SW 1271 (cell line): ENCODE measurements around the gene ARHGDIB.

ENCODE experiments used
- DNase-seq, 2 experiments: peaks; one replicate each; lab custom pipeline; 2025; lab: John Stamatoyannopoulos, UW

ARHGDIB gene

DNA sequence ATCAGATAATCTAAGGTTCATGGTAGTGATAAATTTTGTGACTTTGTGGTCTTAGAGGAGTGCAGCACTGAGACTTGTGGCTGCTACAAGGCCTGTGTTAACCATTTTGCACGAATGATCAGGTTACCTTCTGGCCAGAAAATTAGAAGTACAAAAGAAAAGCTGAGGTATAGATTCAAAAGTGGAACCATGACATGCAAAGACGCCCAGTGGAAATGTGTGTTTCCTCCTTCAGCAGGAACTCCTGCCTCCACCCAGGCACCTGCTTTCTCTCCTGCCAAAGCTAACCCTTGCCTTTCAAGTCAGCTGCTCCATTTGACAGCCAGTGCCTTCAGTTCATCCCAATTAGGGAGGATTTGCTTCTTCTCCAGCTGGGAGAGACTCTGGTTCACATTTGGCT is 21.6 kb upstream of the ARHGDIB start:
- DNase-seq, result no peak

DNA sequence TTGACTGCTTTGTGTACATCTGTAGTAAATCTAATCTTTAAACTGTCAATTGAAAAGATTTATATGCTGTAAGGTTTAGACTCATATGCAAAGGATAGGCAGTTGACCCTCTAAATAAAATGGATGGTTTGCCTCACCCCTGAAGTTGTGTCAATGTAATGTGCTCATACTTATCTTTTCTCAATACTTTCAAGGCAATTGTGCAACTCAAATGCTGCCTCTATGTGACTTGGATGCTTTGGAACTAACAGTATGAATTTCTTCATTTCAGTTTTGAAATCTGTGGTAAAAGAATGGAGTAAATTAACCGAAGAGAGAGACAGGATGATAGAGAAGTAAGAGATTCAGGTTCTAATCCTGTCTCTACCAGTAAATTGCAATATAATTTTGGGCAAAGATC is 21.2 kb upstream of the ARHGDIB start:
- DNase-seq, result no peak

DNA sequence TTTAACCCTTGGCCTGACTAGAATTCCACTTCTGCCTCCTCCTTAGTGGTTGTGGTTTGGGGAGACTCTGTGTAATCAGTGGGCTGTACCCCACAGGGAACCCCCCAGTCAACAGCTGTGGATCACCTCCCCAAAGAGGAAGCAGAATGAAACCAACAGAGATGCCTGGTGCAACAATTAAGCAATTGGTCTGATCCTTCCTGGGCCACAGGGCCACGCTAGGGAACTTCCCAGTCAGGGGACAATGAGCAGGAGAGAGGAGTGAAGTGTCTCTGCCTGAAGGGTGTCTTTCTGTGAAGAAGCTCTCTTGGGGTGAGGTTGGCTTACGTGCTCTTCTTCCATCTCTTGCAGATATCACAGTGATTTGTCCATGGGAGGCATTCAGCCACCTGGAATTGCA is 19.6 kb upstream of the ARHGDIB start:
- no peak for DNase-seq

DNA sequence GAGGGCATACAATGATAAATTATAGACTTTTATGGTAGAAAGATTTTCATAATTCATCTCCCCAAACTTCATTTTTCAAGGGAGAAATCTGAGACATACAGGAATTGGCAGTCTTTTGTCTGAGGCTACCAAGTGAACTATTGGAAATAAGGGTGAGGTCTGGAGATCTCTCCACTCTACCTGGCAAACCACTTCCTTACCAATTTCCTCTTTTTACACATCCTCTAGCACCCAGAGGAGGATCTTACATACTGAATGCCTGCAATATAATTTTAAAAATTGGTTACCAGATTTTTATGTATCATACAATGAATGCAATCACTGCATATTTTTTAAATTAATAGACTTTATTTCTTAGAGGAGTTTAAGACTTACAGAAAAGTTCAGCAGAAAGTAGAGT is 18.1 kb upstream of the ARHGDIB start:
- no peak for DNase-seq

DNA sequence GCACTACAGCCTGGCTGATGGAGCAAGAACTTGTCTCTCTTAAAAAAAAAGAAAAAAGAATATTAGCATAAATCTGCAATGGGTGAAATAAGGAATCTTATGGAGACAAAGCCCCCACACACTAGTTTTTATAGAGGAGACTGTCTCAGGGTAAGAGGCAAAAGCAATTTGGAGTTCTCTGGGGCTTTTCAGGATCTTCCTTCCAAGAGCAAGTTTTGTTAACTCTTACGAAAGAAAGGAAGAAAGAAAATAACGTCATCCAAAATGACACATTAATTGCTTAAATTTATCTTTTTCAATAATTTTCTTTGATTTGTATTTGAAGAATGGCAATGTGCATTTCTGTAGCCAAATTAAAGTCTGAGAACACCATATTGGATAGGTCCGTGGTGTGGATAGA is 15.3 kb upstream of the ARHGDIB start:
- no peak for DNase-seq

DNA sequence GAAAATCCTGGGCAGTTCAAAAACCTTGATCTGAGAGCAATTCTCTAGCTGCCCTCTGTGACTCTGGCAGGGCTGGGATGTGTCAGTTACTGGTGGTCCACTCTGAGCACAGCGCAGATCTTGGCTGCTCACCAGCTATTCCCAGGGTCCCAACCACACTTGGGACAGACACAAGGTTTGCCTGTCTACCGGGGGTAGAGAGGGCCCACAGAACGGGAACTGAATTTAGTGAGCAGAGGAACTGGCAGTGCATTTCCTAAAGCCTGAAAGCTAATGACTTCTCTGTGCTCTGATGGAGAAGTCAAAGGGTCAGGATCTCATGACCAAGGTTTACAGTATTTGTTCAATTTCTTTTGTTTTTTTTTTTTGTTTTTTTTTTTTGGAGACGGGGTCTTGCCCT is 14.1 kb upstream of the ARHGDIB start:
- DNase-seq, result no peak

DNA sequence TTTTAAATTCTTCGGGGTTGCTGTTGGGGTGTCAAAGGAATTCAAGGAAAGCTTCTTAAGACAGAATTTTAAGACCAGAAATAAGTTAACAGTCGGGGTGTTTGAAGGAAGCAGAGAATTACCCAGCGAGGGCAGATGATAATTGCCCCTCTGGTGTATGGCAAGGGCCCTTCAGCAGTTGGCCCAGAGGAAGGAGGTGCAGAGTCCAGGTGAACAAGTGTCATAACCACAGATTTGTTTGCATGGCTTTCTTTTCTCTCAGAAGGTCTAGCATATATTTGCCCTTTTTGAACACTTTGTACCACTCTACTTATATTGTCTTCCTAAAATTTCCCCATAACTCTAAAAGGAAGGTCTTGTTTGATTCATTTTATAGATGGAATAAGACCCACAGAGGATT is 13.2 kb upstream of the ARHGDIB start:
- DNase-seq, result no peak

DNA sequence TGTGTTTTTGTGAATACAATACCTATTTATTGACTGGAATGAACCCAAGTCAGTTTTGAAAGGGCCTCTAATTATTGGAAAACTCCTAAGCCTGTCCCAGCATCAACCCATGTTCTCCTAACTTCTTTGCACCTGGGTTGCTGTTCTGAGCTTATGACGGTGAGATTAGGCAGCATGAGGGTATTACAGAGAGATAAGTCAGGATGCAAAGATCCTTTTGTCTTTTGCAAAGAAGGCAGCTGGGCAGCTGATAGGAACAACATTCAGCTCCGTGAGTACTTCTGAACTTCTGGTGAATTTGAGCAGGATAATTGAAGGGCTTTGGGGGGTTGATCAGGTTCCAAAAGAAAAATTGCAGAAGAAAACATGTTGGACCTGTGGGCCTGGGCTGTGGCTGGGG is 11.4 kb upstream of the ARHGDIB start, which contains the start of gene PDE6H:
Gene PDE6H, plus strand, starts transcription at position 227 of the 400 bp plus-strand sequence. CDS start 4,971 bp downstream, outside the sequence.
- DNase-seq, result no peak

DNA sequence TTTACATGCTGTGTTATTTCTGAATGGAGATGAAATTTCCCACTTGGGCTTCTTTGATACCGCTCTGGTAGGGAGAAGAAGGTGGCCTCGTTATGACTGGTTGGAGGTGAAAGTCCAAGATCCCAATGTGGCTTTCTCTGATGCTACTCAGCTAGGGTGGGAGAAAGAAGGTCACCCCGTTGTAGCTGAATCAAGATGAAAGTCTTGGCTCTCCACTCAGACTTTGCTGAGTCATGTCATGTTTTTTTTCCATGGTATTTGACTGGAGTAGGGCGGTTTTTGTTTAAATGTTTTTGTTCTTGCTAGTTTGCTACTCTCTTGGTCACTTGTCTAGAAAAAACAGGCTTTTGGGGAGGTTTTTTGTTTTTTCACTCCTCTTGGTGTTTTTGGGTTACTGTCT is 9.1 kb upstream of the ARHGDIB start:
- DNase-seq, result no peak

DNA sequence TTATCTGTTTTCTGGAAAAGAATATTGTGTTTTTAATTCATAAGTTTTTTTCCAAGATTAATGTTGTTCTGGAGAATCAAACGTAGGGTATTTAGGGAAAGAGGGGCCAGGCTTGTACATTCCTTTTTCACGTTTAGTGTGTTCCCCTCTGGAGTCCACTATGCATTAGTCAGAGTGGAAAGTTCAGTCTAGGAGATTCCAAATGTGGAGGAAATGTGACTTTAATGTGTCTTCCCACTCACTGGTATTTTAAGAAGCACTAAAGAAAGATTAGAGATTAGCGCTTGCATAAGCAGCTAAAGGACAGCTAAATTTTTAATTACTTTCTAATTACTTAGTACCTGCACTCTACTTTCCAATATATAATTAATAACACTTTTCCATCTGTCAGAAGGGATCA is 7.1 kb upstream of the ARHGDIB start:
- no peak for DNase-seq

DNA sequence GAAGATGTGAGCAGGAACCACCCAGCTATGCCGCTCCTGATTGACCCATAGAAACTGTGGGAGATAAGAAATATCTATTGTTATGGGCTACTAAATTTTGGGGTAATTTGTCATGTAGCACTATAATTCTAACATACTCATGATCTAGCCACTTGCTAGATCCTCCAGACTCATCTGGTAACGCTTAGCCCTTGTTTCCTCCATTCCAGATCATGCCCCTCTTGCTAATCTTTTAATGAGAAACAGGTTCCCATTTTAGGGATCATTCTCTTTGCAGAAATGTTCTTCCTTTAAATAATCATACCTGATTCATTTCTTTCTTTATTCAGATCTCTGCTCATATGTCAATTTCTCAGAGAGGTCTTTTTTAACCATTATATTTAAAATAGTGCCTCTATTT is 3.8 kb upstream of the ARHGDIB start:
- no peak for DNase-seq

DNA sequence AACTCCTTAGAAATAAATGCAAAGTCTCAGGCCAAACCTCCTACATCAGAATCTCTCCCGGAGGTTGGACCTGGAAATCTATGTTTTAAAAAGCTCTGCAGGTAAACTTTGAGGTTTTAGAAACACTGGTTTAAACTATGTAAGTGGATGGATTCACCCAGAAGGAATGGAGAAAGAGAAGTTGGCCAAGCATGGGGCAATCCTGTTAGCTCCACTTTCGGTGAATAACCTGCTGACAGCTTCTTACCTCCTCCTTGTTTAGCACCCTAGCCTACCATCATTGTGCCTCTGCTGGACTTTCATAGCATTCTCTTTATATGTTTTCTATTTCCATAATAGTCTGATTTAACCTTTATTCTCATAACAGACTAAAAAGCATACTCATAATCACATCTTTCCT is 3.0 kb upstream of the ARHGDIB start:
- no peak for DNase-seq

DNA sequence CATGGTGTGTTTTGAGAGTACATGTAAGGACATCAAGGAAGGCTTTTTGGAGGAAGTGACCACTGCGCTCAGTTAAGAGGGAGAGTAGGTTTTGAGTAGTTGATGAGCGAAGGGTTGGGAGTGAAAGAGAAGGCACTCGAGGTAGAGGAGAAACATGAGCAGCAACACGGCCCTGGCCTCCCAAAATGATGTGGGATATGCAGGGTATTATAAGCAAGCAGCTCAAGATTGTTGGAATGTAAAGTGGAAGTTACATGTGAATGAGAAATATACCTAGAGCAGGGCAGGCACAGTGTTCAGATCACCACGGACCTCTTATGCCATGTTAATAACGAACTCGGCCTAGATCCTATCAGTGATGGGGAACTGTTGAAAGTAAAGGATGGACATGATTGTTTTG is 2.1 kb upstream of the ARHGDIB start:
- DNase-seq, result no peak

DNA sequence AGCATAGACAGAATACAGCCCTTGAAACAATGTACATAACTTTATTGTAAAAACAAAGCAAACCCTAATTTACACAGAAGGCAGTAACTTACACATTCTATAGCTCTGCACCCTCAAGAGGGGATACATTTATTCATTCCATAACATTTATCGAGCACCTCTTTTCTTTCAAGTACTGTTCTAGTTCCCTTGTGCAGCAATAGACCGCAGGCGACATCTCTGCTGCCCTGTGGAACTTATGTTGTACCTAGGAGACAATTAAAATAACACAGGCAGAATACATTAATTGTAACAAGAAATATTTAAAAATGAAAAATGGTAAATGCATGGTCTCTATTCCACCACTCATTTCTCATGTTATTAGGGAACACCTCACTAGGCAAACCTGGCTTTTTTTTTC is 1.4 kb upstream of the ARHGDIB start:
- DNase-seq, result no peak

DNA sequence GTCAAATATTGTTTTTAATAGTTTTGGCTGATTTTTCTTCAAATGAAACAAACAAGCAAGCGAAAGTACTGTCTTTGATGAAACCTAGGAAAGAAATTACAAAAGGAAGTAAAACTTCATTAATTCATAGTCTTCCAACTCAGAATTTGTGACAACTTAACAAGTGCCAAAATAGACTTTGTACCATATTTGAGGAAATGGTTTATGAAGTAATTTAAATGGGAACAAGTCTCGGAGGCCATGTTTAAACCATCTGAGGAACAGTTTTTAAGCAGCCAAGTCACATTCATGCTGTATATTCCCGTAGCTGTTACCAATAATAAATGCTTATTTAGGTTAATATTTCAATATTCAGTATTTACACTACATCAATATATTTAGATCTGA is 745 bp upstream of the ARHGDIB start:
- no peak for DNase-seq

DNA sequence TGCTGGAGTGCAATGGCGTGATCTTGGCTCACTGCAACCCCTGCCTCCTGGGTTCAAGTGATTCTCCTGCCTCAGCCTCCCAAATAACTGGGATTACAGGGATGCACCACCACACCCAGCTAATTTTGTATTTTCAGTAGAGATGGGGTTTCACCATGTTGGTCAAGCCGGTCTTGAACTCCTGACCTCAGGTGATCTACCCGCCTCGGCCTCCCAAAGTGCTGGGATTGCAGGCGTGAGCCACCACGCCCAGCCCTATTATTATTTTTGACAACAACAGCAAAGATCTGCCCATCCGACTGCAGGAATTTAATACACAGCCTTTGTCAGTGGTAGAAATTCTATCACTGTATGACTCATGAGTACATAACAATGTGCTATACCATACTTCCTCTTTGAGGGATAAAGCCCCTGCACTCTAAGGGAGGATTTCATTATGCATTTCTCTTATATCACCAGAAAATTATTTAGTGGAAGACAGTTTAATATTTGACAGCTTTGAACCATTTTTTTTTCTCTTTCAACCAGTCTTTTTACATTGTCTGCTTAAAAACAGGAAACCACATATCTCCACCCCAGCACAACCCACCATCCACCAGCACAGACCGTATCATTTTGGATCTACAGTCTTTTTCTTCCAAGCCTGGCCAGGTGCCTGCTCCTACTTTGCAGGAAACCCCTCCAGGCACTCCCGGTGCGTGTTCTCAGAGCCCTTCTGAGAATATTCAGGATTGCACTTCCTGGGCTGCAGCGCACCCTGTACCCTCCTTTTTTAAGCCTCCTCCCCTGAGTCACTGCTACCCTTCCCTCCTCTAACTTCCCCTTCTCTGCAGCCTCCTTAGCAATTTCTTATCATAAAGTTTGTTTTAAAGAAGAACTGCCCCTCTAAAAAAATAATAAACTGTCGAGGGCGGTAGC is 594 bp downstream of the ARHGDIB start:
- DNase-seq, result peak in 1 of 2 experiments; percentile 22

DNA sequence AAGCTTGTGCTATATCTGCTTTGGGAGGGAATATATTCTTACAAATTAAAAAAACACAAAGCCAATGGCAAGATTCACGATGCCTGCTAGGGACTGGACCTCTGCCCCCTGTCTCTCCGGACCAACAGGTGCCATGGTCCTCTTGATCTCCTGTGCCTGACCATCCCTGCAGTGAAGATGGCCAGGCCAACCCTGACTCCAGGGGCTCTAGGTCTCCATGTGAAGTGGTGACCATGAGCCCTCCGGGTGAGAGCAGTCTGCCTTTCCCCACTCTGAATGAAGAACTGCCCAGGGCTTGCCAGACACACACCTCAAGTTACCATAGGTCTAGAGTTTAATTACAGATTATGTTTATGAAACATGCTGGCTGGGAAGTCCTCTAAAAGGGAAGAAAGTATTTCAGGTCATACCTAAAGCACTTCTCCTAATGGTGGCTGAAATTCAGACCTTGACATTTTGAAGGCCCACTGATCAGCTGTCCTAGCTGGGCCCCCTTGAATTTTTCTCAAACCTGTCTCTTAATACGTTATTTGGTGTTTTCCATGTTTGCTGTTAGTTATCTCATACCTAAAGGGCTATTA is 1.4 kb downstream of the ARHGDIB start:
- DNase-seq, result no peak

DNA sequence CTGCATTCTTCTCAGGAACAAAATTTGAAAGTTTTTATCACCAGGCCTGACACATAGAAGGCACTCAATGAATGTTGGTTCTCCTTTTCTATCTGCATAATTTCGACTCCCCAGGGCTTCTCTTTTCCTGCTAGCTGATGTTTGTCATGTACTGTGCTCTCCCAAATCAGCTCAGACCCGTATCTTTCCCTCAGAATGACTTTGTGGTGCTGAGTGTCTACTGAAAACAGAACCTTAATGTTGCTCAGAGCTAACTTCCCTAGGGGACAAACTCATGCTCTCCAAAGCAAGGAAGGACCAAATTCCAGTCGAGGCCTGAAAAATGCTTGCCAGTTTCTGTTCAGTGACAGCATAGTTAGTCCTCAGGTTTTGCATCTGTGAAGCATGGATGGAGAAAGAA is 1.9 kb downstream of the ARHGDIB start:
- DNase-seq, result no peak

DNA sequence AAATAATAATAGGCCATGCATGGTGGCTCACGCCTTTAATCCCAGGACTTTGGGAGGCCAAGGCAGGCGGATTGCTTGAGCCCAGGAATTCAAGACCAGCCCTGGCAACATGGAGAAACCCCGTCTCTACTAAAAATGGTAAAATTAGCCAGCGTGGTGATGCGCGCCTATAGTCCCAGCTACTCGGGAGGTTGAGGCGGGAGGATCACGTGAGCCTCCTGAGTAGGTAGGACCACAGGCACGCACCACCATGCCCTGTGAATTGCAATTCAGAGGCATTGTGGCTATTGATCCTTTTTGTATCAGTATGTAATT is 2.3 kb downstream of the ARHGDIB start:
- no peak for DNase-seq

DNA sequence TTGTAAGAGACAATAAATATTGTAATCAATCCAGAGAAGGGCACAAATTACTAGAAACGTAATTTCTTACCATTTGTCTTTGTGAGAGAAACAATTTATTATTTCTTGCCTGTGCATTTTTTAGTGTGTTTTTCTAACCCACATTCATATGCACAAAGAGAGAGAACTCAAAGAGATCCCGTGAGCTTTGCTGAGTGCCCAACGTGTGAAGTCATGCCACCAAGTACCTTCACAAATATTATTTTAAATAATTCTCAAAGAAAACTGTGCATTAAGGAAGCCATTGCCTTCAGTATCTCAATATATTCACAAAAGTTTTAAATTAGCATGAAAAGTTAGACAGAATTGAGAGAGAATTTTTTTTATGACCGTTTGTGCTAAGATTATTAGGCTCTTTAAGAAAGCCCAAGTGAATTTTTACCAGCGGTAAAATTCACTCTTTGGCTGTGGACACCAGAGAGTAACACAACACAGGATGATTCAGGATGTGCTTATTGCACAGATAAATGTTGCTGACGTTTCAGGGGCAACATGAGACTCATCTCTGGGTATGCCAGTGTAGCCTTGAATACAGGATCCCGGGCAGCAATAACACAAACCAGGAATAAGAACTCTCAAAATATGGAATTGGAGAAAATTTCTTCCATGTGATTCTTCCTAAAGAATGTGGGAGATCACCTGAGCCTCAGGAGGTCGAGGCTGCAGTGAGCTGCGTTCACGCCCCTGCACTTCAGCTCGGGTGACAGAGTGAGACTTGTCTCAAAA is 2.9 kb downstream of the ARHGDIB start:
- no peak for DNase-seq

DNA sequence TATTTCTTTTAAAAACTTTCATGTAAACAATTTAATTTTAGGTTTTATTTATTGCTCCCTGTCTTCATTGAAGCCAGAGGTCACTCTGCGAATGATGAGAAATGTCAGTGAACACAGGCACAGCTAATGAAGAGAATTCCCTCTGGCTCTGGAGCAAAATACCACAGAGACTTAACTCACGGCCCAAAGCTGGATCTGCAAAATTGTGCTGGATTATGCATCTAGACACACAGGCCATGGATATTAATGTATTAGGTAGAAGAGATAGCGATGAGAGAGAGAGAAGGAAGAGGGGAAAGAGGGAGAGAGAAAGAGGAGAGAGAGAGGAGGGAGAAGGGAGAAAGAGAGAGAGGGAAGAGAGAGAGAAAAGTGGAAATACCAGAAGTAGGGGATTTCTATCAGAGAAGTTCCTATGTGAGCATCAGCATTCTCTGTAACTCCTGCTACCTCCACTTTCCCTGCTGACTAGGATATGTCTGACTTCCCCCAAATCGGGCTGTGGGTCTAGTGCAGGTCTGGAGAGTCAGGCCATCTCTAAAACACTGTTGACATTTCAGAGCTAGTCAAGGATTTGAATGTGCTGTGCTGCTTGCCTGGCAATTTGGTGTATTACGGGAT is 3.7 kb downstream of the ARHGDIB start:
- no peak for DNase-seq

DNA sequence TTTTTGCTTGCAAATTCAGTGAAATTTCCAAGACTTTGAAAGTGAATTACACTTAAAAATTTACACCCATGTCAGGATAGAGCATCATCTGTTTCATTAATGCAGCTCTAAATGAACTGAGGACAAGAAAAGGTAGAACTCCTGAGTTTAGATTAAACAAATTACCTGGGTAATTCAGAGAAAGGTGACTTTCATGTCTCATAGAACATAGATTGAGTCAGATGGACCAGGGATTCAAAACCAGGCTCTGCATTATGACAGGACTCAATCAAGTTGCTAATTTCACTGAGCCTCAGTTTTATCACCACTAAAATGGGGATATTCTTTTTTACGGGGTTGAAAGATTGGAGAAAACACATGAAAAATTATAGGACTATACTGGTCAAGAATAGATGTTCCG is 4.5 kb downstream of the ARHGDIB start:
- no peak for DNase-seq
